BLaER1 treated with 17β-estradiol and CSF1 and Interleukin-3, amounts not matched to agents 10 nM and 100 nM (cell line): Measurements from ENCODE around the gene MAX.

Experiments
- H3K27ac ChIP-seq, 11 experiments: shearing (Covaris generic); formaldehyde crosslinking; 2 replicates each; pipeline ENCODE4 v1.8.1; 2022
- H3K27me3 ChIP-seq, 11 experiments: shearing (Covaris generic); formaldehyde crosslinking; 2 replicates each; pipeline ENCODE4 v1.8.1; 2022
- H3K36me3 ChIP-seq, 11 experiments: shearing (Covaris generic); formaldehyde crosslinking; 2 replicates each; pipeline ENCODE4 v1.8.1; 2022
- H3K4me1 ChIP-seq, 10 experiments: shearing (Covaris generic); formaldehyde crosslinking; 2 replicates each; pipeline ENCODE4 v1.8.1; 2022
- H3K4me2 ChIP-seq, 11 experiments: shearing (Covaris generic); formaldehyde crosslinking; 2 replicates each; pipeline ENCODE4 v1.8.1; 2022
- H3K4me3 ChIP-seq, 10 experiments: shearing (Covaris generic); formaldehyde crosslinking; 2 replicates each; pipeline ENCODE4 v1.8.1; 2022
- H3K9ac ChIP-seq, 11 experiments: shearing (Covaris generic); formaldehyde crosslinking; 2 replicates each; pipeline ENCODE4 v1.8.1; 2022
- H3K9me3 ChIP-seq, 11 experiments: shearing (Covaris generic); formaldehyde crosslinking; replicated peaks in 1 of 11; 2 replicates each; pipeline ENCODE4 v1.8.1; 2022
- H4K20me1 ChIP-seq, 11 experiments: shearing (Covaris generic); formaldehyde crosslinking; 2 replicates each; pipeline ENCODE4 v1.8.1; 2022
- Cebpa-rat ChIP-seq, 11 experiments: shearing (Covaris generic); IDR thresholded peaks; 2 replicates each; pipeline ENCODE4 v1.8.1; 2022

MAX gene

GRCh38 chr14:65072256-65072655 is 30.1 kb downstream of the MAX start:
- Histone ChIP-seq H3K36me3 (peaks cover 61 to 99% (median 79%) of the 10 kb centered on the region in 11 experiments), H3K4me1 (peaks cover 23 to 67% (median 39%) of the 10 kb centered on the region in 10 experiments), H3K4me2 (peak overlapping the region in 2 of 11 experiments; percentile 67 to 94; a peak in 4 of 22 replicates), H3K9me3 (no peaks in the 10 kb centered on the region), H3K27me3 (no peaks in the 10 kb centered on the region), H3K4me3 (no peak overlapping the region), H4K20me1 (peaks cover 0 to 83% (median 41%) of the 10 kb centered on the region in 11 experiments; a peak in 16 of 22 replicates), H3K27ac (peak overlapping the region in 1 of 11 experiments; percentile 4; a peak in 1 of 22 replicates), H3K9ac (no peak overlapping the region)
- TF ChIP-seq Cebpa-rat (IDR thresholded peaks at IDR 0.05), result no peak

- H3K4me2 ChIP-seq, result peak overlapping the region in 2 of 11 experiments; percentile 67 to 94; a peak in 3 of 22 replicates
- H4K20me1 ChIP-seq, result peaks cover 0 to 76% (median 37%) of the 10 kb centered on the region in 11 experiments; a peak in 16 of 22 replicates
- no peak for TF ChIP-seq Cebpa-rat (IDR thresholded peaks at IDR 0.05)
- H3K27ac ChIP-seq, result no peak overlapping the region
- no peaks in the 10 kb centered on the region for H3K27me3 ChIP-seq
- no peaks in the 10 kb centered on the region for H3K9me3 ChIP-seq
- H3K9ac ChIP-seq, result no peak overlapping the region
- H3K4me1 ChIP-seq, result peaks cover 23 to 62% (median 38%) of the 10 kb centered on the region in 10 experiments
- no peak overlapping the region for H3K4me3 ChIP-seq
- peaks cover 60 to 99% (median 79%) of the 10 kb centered on the region in 11 experiments for H3K36me3 ChIP-seq
These were observed 30.8 kb downstream of the MAX start for GRCh38 chr14:65071544-65071943.

GRCh38 chr14:65070471-65070976 is 31.8 kb downstream of the MAX start:
- Histone ChIP-seq H3K27ac (no peak overlapping the region), H3K27me3 (no peaks in the 10 kb centered on the region), H4K20me1 (peaks cover 0 to 66% (median 36%) of the 10 kb centered on the region in 11 experiments; a peak in 15 of 22 replicates), H3K4me2 (0 out of 22 replicates have a peak overlapping the region, but pooled peaks of 1 of the 11 experiments have one; percentile 28), H3K4me3 (no peak overlapping the region), H3K36me3 (peaks cover 60 to 99% (median 80%) of the 10 kb centered on the region in 11 experiments), H3K9ac (no peak overlapping the region), H3K4me1 (peaks cover 16 to 52% (median 31%) of the 10 kb centered on the region in 10 experiments), H3K9me3 (no peaks in the 10 kb centered on the region)
- TF ChIP-seq Cebpa-rat (IDR thresholded peaks at IDR 0.05), result no peak

GRCh38 chr14:65069874-65070413 is 32.4 kb downstream of the MAX start:
- no peak for TF ChIP-seq Cebpa-rat (IDR thresholded peaks at IDR 0.05)
- peaks cover 66 to 99% (median 80%) of the 10 kb centered on the region in 11 experiments for H3K36me3 ChIP-seq
- peaks cover 10 to 46% (median 25%) of the 10 kb centered on the region in 10 experiments for H3K4me1 ChIP-seq
- H3K27ac ChIP-seq, result no peak overlapping the region
- H3K4me2 ChIP-seq, result no peak overlapping the region
- H4K20me1 ChIP-seq, result peaks cover 0 to 60% (median 30%) of the 10 kb centered on the region in 11 experiments; a peak in 15 of 22 replicates
- no peak overlapping the region for H3K9ac ChIP-seq
- H3K27me3 ChIP-seq, result no peaks in the 10 kb centered on the region
- H3K4me3 ChIP-seq, result no peak overlapping the region
- no peaks in the 10 kb centered on the region for H3K9me3 ChIP-seq

GRCh38 chr14:65065719-65066118 is 36.6 kb downstream of the MAX start:
- Histone ChIP-seq H4K20me1 (peaks cover 0 to 28% (median 9%) of the 10 kb centered on the region in 11 experiments; a peak in 13 of 22 replicates), H3K27ac (no peak overlapping the region), H3K4me2 (no peak overlapping the region), H3K4me3 (no peak overlapping the region), H3K36me3 (peaks cover 87 to 99% (median 92%) of the 10 kb centered on the region in 11 experiments), H3K27me3 (no peaks in the 10 kb centered on the region), H3K4me1 (peaks cover 0 to 4% (median 0%) of the 10 kb centered on the region in 10 experiments; a peak in 3 of 20 replicates), H3K9ac (no peak overlapping the region), H3K9me3 (no peaks in the 10 kb centered on the region)
- TF ChIP-seq Cebpa-rat (IDR thresholded peaks at IDR 0.05), result no peak

GRCh38 chr14:65062096-65063075 is 39.9 kb downstream of the MAX start:
- Histone ChIP-seq H3K9me3 (no peaks in the 10 kb centered on the region), H4K20me1 (peaks cover 0 to 9% (median 2%) of the 10 kb centered on the region in 11 experiments; a peak in 5 of 22 replicates), H3K36me3 (peaks cover 83 to 100% (median 92%) of the 10 kb centered on the region in 11 experiments), H3K4me1 (peaks cover 0 to 1% (median 0%) of the 10 kb centered on the region in 10 experiments; a peak in 1 of 20 replicates), H3K4me3 (no peak overlapping the region), H3K9ac (no peak overlapping the region), H3K27me3 (no peaks in the 10 kb centered on the region), H3K27ac (no peak overlapping the region), H3K4me2 (no peak overlapping the region)
- no peak for TF ChIP-seq Cebpa-rat (IDR thresholded peaks at IDR 0.05)

GRCh38 chr14:65057695-65058094 is 44.6 kb downstream of the MAX start:
- Histone ChIP-seq H4K20me1 (peaks cover 0 to 20% (median 0%) of the 10 kb centered on the region in 11 experiments; a peak in 3 of 22 replicates), H3K4me1 (peaks cover 22 to 48% (median 42%) of the 10 kb centered on the region in 10 experiments), H3K4me3 (no peak overlapping the region), H3K9ac (no peak overlapping the region), H3K36me3 (peaks cover 37 to 69% (median 59%) of the 10 kb centered on the region in 11 experiments), H3K9me3 (no peaks in the 10 kb centered on the region), H3K4me2 (no peak overlapping the region), H3K27me3 (no peaks in the 10 kb centered on the region), H3K27ac (no peak overlapping the region)
- TF ChIP-seq Cebpa-rat (IDR thresholded peaks at IDR 0.05), result no peak

GRCh38 chr14:65054471-65055085 is 47.7 kb downstream of the MAX start:
- Histone ChIP-seq H3K4me2 (peak overlapping the region; percentile 66 to 99 (median 88)), H3K9ac (peak overlapping the region in 9 of 11 experiments; percentile 29 to 58 (median 50); a peak in 15 of 22 replicates), H3K4me1 (peaks cover 22 to 48% (median 42%) of the 10 kb centered on the region in 10 experiments), H3K27me3 (no peaks in the 10 kb centered on the region), H3K27ac (peak overlapping the region in 10 of 11 experiments; percentile 7 to 68 (median 54); a peak in 16 of 22 replicates), H3K36me3 (peaks cover 10 to 48% (median 31%) of the 10 kb centered on the region in 11 experiments), H3K9me3 (no peaks in the 10 kb centered on the region), H3K4me3 (peak overlapping the region in 6 of 10 experiments; percentile 6 to 51 (median 23); a peak in 5 of 20 replicates), H4K20me1 (peaks cover 0 to 16% (median 0%) of the 10 kb centered on the region in 11 experiments; a peak in 1 of 22 replicates)
- no peak for TF ChIP-seq Cebpa-rat (IDR thresholded peaks at IDR 0.05)
